T-helper 1 cell treated with Interleukin-12 subunit alpha and Interleukin-12 subunit beta and Interleukin-4 antibody, amounts not matched to agents 30 ng/mL and 1 ng/mL, for 36 hours (primary cell): ENCODE data around the gene HRH3. TPM values are rescaled to one million over a fixed set of nuclear protein-coding genes. Genes with fewer than 3 reads are reported as not detected.

Experiments used
- total RNA-seq: library from RNA; stranded (reverse); gene quantifications from 2 replicates; pipeline ENCODE4 v1.2.3, GENCODE V29; 2022

Gene HRH3
- total RNA-seq, 1 donor from 2014 or later: not detected

Other genes starting within 250 kb of the HRH3 start
- 23.2 and 28.4 TPM in 2 replicates for gene TAF4, start 154.4 kb downstream of the HRH3 start, total RNA-seq
- 31.4 and 33.2 TPM in 2 replicates for gene LSM14B, start 97.8 kb downstream of the HRH3 start, total RNA-seq
- gene PSMA7, start 76.9 kb downstream of the HRH3 start, total RNA-seq: 330 and 342 TPM in 2 replicates
- 19.7 and 20.4 TPM in 2 replicates for gene SS18L1, start 76.5 kb downstream of the HRH3 start, total RNA-seq
- 38.6 and 42.1 TPM in 2 replicates for gene MTG2, start 37.2 kb downstream of the HRH3 start, total RNA-seq
- 37.9 and 44.7 TPM in 2 replicates for gene OSBPL2, start 18.2 kb upstream of the HRH3 start, total RNA-seq
- 123 and 124 TPM in 2 replicates for gene ADRM1, start 82.7 kb upstream of the HRH3 start, total RNA-seq
- 0.76 and 1.3 TPM in 2 replicates for gene LAMA5, start 147.0 kb upstream of the HRH3 start, total RNA-seq
- gene RPS21, start 166.8 kb upstream of the HRH3 start, total RNA-seq: 1,610 and 1,637 TPM in 2 replicates
- gene CABLES2, start 187.0 kb upstream of the HRH3 start, total RNA-seq: 18.2 and 18.8 TPM in 2 replicates
- gene RBBP8NL, start 207.3 kb upstream of the HRH3 start, total RNA-seq: not detected in 2 replicates